GM19467 (cell line): ENCODE measurements around the gene STC2.
"Not testable (repeated sequence)": the region's sequence is repeated elsewhere in the genome, so short reads cannot be mapped to it uniquely, and the experiment has no call there.

Experiments used
- ATAC-seq: cut with Tn5 transposase; IDR thresholded peaks from one replicate; pipeline ENCODE4 v1.9.1; 2021; ENCODE audit warnings: mild to moderate bottlenecking, moderate library complexity; ENCODE audit not compliant: unreplicated experiment

The STC2 gene

DNA sequence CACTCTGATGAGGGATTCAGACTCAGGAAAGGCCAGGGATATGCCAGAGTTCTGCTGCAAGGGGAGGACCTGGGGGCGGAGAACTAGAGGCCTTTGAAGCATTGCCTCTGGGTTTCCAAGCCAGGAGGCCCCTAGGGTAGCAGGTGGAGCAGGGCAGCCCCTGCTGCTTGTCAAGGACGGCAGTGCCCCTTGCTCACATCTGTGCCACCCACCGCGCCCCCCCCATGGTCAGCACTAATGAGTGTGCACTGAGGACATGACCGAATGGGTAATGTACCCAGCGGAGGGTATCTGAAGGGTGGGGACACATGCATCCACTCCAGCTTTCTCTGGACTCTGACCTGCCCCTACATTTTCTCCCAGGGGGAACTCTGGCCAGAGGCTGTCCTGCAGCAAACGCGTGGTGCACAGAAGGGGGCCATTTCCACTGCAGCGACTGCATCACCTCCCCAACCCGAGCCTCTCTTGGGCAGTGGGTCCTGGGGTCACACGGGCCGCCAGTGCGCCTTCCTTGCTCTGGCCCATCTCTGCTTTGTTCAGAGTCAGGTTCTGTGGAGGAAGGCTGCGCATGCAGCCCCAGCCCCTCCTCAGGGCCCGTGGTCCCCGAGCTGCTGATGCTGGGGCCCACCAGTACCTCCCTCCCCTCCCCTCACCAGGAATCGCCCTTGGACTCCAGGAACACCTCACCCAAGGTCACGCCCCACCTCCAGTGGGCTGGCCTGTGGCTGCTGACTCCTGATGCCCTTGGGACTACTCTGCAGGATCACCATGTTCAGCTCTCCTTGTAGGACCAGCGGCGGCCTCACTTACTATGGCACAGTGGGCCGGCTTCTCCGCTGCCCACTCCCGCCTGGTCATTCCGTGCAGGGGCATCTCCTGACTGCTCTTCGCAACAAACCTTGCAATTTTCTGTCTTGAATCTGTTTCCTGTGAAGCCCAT is 31.2 kb downstream of the STC2 start:
- no peak for ATAC-seq

DNA sequence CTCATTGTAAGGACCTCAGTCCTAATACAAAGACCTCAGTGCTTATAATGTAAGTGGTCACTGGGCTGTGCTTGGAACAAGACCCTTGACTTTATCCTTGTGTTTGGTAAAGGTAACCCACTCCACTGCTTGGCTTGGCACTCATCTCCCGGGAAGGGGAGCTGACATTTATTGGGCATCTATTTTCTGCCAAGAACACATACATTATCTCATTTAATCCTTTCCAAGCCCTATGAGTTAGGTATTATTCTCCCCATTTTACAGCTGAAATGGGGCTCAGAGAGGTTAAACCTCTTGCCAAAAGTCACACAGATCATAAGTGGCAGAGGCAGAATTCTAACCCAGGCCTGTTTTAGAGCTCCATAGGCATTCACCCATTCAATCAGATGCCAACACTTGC is 32.4 kb downstream of the STC2 start:
- ATAC-seq: no peak

DNA sequence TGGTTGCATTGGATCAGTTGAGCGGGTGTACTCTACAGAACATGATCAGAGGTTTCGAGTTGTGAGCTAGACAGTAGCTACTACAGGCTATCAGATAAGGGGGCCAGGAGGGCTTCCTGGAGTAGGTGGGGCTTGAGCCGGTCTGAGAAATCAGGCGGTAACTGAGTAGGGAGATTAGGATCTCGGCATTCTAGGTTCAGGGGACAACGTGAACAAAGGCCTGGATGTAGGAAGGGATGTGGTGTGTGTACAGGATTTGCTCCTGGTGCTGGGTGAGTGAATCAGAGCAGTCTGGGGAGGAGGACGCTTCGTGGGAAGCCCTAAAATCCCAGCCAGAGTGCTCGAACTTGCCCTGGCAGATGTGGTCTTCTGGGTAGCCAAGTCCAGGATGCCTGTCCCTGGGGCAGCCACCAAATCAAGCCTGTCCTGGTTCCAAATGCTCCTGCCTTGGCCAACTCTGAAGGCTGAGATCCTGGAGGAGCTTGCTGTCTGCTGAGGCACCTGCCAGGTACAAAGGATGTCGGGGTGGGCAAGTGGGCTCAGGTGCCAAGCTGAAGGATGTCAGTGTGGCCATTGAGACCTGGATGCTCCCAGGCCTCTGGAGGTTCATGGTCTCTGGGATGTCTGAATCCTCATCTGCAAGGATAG is 33.4 kb downstream of the STC2 start:
- no peak for ATAC-seq

DNA sequence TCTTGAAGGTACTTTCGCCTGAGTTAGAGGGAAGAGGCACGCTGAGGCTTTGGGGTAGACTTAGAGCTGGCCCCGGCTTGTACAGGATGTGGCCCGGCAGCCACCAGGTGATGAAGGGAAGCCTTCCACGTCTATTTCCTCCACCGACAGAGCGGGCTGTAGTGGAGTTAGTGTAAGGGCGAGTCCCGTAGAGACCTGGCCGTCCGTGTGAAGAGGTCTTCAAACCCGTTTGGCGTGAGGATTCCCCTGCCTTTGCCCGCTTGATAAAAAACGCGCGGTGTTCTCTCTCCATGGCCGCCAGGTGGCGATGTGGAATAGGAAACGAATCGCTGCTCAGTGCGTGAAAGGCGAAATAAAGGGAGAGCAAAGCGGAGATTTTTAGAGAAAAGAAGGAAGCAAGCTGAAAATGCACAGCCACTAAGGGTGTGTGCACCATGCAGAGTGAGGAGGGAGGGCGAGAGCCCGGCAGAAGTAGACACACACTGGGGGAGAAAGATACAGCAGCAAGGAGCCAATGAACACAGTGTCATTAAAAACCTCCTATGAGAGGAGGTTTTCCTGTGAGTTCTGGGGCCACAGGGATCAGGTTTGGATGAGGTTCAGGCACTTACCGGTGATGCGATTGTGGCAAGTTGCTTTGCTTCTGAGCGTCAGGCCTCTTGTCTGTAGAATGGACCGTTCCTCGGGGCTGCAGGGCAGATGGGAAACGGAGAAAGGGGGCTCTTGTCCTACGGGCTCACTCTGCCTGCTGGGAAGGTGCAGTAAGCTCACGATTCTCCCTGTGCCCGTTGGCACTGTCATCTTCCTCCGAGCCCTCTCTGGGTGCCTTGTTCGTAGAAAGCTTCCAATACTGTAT is 34.2 kb downstream of the STC2 start:
- ATAC-seq: no peak

DNA sequence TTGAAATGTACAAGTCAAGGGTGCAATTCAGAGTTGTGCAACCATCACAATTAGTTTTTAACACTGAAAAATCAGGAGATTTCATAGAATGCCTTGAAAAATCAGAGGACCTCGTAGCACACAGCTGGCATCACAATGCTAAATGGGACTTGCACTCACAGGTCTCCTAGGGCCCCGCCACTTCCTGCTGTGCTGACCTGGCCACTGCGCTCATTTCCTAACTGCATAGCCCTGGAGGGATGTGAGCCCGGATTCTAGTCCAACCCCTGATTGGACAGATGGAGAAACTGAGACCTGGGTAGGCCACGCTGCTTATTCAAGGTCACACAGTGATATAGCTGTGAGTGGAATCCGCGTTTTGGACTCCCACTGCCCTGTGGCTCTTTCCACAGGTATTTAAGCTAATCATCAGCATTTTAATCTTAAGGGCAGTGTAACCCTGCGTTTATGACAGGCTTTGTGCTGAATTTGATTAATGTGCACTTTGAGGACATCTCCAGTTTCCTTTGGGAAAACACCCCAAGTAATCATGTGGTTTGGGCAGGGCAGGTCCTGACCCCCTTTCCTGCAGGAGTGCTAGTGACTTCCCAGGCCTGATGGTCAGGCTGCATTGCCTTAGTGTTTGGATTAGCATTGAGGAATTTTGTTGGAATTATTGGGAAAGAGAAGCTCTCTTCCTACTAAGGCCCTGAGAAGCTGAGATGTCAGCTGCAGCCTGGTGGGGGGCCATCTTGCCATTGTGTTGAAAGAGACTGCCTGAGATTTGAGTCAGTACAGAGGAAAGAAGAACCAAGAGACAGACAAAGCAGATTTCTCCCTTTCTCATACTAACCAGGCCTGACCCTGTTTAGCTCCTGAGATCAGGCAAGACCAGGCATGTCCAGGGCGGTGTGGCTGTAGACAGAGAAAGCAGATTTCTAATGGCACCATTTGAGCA is 36.2 kb downstream of the STC2 start:
- ATAC-seq: no peak

DNA sequence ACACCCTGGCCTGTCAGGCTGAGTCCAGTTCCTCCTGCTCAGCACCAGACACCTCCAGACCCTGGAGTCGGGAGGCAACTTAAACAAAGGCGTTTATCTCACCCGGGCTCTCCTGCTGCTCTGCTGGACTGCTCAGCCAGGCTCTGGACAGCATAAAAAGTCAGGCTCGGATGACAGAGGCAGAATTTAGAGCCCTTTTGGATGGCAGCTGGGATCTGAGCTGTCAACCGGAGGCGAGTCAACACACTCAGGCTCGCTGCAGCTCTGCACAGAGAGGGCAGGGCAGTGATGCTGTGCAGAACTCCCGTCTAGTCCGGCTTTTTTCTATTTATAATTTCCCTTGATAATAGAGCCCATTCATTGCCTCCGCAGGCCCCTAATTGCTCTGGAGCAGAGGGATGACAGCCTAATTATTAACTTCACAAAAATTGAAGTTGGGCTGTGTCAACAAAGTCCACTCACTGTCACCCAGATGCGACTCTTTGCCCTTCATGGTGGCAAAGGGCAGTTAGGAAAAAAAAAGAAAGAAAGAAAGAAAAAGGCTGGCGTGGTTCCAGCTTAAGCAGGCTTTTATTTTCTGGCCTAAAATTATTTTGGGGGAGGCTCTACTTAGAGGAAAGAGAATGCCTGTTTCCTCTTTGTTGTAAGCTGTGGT is 37.6 kb downstream of the STC2 start:
- ATAC-seq: no peak

DNA sequence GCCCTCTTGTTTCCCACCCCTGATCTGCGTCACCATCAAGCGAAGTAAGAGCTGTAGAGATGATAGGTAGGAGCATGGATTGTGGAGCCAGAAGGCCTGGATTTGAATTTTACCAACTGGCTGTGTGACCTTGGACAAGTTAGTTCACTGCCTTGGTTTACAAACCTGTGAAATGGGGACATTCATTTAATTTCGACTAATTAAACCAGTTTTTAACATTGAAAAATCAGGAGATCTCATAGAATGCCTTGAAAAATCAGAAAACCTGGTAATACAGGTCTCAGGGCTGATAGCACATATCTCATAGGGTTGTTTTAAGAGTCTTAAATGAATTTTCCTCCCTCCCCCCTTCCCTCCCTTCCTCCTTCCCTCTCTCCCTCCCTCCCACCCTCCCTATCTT is 38.8 kb downstream of the STC2 start:
- ATAC-seq: no peak

DNA sequence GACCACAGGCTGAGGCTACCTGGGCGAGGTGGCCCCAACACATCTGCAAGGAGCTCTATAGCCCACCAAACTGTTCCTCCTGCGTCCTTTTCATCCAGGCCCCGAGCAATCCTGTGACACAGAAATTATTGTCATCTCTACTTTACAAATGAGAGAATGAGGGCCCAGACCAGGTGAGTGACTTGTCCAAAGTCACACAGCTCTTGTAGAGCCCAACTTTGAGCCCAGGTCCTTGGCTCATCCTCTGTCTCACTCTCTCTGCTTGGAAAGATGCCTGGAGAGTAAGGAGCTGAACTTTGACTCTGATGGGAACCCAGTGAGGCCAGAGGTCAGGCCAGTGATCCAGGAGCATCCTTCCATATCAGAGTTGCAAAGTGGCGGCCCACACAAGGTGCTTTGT is 39.6 kb downstream of the STC2 start:
- no peak for ATAC-seq

DNA sequence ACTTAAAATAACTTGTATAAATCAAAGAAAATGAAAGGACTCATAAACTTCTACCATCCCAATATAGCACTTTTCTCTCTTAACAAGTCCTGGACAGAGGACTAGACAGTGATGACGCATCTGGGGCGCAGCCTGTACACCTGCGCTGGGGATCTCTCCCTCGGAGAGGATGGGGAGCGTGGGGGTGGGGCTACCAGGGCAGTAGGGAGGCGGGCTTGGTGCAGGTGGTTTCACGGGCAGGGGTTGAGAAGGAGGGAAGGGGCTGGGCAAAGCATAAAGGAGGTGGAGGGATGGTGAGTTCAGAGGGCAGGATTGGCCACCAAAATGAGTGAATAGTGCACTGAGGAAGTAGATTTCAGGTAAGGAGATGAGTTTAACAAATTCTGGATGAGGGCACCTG is 41.1 kb downstream of the STC2 start:
- ATAC-seq: no peak

DNA sequence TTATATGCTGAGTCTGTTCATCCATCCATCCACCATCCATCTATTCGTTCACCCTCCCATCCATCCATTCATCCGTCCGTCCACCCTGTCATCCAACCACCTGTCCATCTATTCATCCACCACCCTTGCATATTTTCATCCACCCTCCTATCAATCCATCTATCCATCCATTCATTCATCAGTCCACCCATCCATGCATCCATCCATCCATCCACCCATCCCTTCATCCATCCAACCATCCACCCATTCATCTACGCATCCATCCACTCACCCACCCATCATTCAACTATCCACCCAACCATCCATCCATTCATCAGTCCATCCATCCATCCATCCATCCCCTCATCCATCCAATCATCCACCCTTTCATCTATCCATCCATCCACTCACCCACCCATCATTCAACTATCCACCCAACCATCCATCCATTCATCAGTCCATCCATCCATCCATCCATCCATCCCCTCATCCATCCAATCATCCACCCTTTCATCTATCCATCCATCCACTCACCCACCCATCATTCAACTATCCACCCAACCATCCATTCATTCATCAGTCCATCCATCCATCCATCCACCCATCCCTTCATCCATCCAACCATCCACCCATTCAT is 43.8 kb downstream of the STC2 start:
- ATAC-seq: not testable (repeated sequence)

DNA sequence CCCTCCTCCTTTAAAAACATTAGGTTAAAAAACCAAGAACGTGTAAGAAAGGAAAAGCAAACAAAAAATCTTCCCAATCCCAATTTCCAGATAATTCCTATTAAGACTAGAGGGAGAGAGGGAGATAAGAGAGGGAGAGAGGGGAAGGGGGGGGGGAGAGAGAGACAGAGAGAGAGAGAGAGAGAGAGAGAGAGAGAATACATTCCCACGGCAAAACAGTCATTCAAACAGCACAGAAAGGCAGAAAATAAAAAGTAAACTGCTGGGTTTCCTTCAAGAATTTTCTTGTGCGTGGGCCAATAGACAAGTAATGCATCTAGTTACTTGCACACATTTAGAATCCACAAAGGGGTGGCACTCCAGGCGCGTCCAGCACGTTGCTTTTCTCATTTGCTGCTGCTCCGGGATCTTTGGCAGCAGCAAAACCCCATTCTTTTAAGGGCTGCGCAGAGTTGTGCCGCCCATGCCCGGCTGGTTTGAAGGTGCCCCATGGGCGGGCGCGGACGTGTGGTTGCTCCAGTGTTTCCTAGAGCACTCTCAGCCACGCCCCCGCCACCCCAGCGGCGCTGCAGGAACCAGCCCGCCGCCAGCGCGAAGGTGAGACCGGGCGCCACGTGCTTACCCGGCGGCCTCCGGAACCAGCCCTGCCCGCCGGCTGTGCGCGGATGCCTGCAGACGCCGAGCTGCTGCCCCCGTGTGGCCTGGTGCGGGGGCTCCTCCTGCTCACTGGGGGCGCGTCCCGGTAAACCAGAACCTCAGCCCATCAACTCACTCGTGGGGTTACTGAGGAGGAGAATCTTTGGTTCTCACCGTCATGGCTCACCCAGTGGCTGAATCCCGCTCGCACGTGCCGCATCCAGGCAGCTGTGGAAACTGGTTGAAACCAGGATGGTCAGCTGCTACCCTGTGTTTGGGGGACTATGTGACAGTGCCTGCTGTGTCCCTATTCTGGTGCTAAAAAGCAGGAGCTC is 44.6 kb downstream of the STC2 start:
- peak; percentile 85 for ATAC-seq

DNA sequence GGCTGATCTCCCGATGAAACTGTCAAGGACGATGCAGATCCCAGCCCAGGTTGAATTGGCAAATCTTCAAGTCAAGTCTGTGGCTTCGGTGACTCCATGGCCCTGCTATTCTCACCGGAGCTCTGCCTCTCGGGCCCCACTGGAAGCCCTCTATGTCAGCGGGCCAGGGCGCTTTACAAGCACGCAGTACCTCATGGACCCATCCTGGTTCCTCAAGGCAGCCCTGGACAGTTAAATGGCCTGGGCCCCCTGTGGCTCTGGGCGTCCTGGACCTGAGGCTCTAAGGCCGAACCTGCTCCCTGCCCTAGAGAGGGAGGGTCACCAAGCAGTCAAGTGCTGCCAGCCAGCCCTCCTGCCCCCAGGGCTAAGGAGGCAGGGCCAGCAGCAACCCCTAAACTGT is 45.3 kb downstream of the STC2 start:
- ATAC-seq: no peak

DNA sequence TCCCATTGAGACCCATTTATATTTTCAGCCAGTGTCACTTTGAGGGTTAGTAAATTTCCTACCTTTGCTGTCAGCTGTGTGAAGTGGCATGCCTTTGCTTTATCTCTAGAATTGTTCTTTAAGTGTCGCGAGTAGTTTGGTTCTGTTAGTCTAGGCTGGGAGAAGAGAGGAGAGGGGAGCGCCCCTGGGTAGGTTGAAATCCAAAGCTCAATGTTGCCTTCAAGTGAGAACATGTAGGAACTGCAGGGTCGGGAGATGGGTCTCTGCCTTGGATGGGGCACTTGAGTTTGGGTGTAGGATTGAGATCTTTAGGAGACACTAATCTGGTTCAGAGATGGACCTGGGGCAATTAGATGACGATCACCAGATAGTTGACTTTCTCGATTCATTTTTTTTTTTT is 46.3 kb downstream of the STC2 start:
- ATAC-seq: no peak

DNA sequence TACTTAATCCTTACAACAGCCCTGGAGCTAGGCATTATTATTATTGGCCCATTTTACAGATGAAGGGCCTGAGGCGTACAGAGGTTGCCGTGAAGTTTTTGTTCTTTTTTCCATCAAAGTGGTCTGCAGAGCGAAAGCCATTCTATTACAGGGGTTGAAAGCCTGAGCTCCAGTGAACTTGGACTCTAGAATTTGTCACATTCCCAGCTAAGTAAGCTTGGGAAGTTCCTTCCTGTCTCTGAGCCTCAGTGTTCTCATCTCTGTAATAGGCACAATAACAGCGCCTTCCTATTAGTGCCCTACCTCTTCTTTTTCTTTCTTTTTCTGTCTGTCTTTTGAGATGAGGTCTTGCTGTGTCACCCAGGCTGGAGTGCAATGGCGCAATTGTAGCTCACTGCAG is 49.0 kb downstream of the STC2 start:
- no peak for ATAC-seq

DNA sequence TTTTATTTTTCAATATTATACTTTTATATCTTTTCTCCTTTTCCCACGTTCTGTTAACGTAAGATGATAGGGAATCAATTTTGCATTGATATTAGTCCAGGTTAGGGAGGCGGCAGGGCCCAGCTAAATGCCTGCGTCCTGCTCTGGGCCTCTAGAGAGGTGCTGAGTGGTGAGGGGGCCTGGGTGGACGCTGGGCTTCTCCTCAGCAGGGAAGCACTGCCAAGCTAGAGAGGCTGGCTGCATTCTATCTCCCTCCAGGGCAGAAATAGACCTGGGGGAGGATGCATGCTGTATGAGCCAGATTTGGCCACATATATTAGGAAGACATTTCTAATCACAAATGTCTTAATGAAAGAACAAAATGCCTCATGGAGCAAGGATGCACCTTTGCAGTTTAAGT is 49.6 kb downstream of the STC2 start:
- no peak for ATAC-seq

DNA sequence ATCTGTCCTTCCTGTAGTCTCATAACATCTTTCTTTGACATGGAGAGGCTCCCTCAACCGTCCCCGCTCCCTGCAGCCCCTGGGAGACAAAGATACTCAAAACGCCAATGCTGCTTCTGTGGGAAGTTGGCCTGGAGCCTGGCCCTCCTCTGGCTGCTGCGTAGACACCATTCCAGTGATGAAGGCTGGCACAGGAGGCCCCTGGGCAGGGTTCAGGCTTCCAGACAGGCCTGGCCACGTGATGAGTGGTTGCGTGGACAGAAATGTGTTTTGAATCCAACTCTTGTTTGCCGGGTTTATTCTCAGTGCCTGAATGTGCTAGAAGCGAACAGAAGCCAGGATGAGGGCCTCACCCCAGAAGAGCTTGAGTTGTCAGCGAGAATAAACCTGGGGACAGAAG is 50.0 kb downstream of the STC2 start:
- ATAC-seq: no peak

DNA sequence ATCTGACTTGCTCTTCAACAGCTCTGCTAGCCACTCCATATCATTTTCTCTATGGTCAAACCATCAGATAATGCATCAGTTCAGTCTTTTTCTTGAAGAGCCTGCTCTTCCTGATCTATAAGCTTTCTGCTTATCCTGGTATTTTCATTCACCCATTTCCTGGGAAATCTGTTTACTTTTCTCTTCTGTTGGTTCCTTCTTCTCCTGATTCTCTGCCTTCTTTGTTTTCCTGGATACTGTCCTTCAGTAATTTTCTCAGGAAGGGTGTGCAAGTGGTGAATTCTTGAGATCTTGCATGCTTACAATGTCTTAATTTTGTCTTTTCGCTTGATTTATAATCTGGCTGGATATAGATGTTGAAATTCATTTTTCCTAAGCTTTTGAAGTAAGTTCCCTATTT is 53.4 kb downstream of the STC2 start:
- ATAC-seq: no peak

DNA sequence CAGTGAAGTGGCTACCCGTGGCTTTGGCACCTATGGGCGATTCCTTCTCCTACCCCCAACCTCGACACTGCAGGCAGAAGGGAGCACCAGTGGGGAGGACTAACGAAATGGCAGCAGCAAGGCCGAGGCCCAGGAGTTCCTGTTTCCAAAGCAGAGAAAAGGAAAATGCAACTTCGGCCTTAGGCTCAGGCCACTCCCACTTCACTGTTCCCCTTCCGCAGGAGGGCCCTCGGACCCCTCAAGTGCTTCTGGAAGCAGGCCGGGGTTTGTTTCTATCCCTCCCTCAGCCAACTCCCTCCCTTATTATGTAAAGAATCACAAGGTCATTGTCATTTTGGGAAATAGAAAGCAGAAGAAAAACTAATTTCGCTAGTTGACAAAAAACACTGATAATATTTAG is 56.8 kb downstream of the STC2 start:
- no peak for ATAC-seq
